Fibroblast of peridontal ligament (primary cell): ENCODE data around the gene OR4S2.

Experiments
- DNase-seq: peaks from one replicate; pipeline ENCODE4 v3.0.0-alpha.2; 2010; ENCODE audit errors: extremely low read depth

OR4S2 gene

GRCh38 chr11:55648027-55648426, at the start of gene OR4S2:
Gene OR4S2, plus strand, starts transcription at chr11:55648327. Its CDS starts 2,577 bp downstream, at chr11:55650904.
- no peak for DNase-seq

- DNase-seq = no peak
Observed at GRCh38 chr11:55607545-55607944, 40.6 kb upstream of the OR4S2 start, which contains the start of gene OR4C11. Gene OR4C11, minus strand, starts transcription at chr11:55607645. Its CDS starts 3,272 bp downstream, at chr11:55604373.

- no peak for DNase-seq
Observed at GRCh38 chr11:55624531-55624930, 23.6 kb upstream of the OR4S2 start.

GRCh38 chr11:55634813-55635212, 13.3 kb upstream of the OR4S2 start, which contains the start of gene OR4P4:
Gene OR4P4, plus strand, starts transcription at chr11:55635113.
- no peak for DNase-seq

GRCh38 chr11:55652560-55652959, 4.4 kb downstream of the OR4S2 start:
- no peak for DNase-seq

- no peak for DNase-seq
Observed at GRCh38 chr11:55655096-55655495, 7.0 kb downstream of the OR4S2 start.

GRCh38 chr11:55658031-55658573, 10.0 kb downstream of the OR4S2 start:
- no peak for DNase-seq

- DNase-seq = no peak
Observed at GRCh38 chr11:55658608-55659007, 10.5 kb downstream of the OR4S2 start.

- no peak for DNase-seq
Observed at GRCh38 chr11:55661901-55662300, 13.8 kb downstream of the OR4S2 start, which contains the start of gene OR4C6. Gene OR4C6, plus strand, starts transcription at chr11:55662201. Its CDS starts 2,966 bp downstream, at chr11:55665167.

- DNase-seq = no peak
Observed at GRCh38 chr11:55669376-55669775, 21.2 kb downstream of the OR4S2 start.

GRCh38 chr11:55673860-55674259, 25.7 kb downstream of the OR4S2 start:
- DNase-seq = no peak

- no peak for DNase-seq
Observed at GRCh38 chr11:55697817-55698216, 49.7 kb downstream of the OR4S2 start.

GRCh38 chr11:55701429-55701828, 53.3 kb downstream of the OR4S2 start:
- DNase-seq = no peak
